Uterus (tissue), 4 donors: Measurements from ENCODE around the gene OR10G3. TPM values are rescaled to one million over a fixed set of nuclear protein-coding genes. Genes with fewer than 3 reads are reported as not detected.
A peak's percentile ranks its signal among the peaks of the same experiment; 100 is the strongest.

Experiments used
- DNase-seq, 2 donors: peaks; one replicate each; pipeline ENCODE4 v3.0.0-alpha.2; 2019 to 2020
- H3K27ac ChIP-seq, 2 donors: fragments of 200-600 bp; sonication (generic); 1 replicate in 1 of 2; 2 replicates in 1 of 2; pipeline ENCODE4 v1.5.1; 2016 to 2018
- H3K27me3 ChIP-seq, 2 donors: fragments of 200-600 bp; sonication (generic); one replicate each; pipeline ENCODE4 v1.5.1; 2018 to 2019; ENCODE audit warnings: control low read depth in 1 of 2
- H3K36me3 ChIP-seq, 2 donors: fragments of 200-600 bp; sonication (generic); one replicate each; pipeline ENCODE4 v1.5.1; 2019; ENCODE audit warnings: control low read depth in 1 of 2
- H3K4me1 ChIP-seq, 2 donors: fragments of 200-600 bp; sonication (generic); one replicate each; pipeline ENCODE4 v1.5.1; 2018 to 2019; ENCODE audit warnings: control low read depth in 1 of 2
- H3K4me3 ChIP-seq, 2 donors: fragments of 200-600 bp; sonication (generic); 1 replicate in 1 of 2; 2 replicates in 1 of 2; pipeline ENCODE4 v1.5.1; 2018 to 2019; ENCODE audit warnings: mild to moderate bottlenecking in 1 of 2
- H3K9me3 ChIP-seq, 2 donors: fragments of 200-600 bp; sonication (generic); one replicate each; pipeline ENCODE4 v1.5.1; 2019; ENCODE audit warnings: control low read depth in 1 of 2
- CTCF ChIP-seq, 4 experiments: fragments of 200-600 bp in 2 of 4; fragments of 450-650 bp in 2 of 4; sonication (generic) in 2 of 4; IDR thresholded peaks; one replicate each; pipeline ENCODE4 v1.5.1; 2016 to 2019; ENCODE audit warnings: antibody characterized with exemption in 4 of 4, mild to moderate bottlenecking in 2 of 4, moderate library complexity in 1 of 4
- POLR2A ChIP-seq, 2 donors: fragments of 450-650 bp; IDR thresholded peaks; one replicate each; pipeline ENCODE4 v1.6.1; 2016; ENCODE audit warnings: antibody characterized with exemption in 2 of 2, mild to moderate bottlenecking in 1 of 2, moderate library complexity in 1 of 2
- intact Hi-C: fragments of 100-400 bp; cut with DNase I; formaldehyde crosslinking; loops from one replicate; pipeline ENCODE4 v1.15.1; 2023; ENCODE audit warnings: low total_unique reads
- total RNA-seq, 4 donors: library from RNA; depleted of rRNA in 3 of 4; stranded (reverse); fragments of >200 nt in 3 of 4; gene quantifications; one replicate each; pipeline versions ENCODE4 v1.1.0 to v1.2.4, GENCODE V29; 2014 to 2023
- donor health status: DM: yes; HTN: yes; CAD: no.

OR10G3 gene
- total RNA-seq, 4 donors from 2014 or later, result not detected

GRCh38 chr14:21589317-21589716 is 9.4 kb upstream of the OR10G3 start:
- Histone ChIP-seq H3K4me3 (no peak overlapping the region), H3K4me1 (no peaks in the 10 kb centered on the region), H3K27me3 (no peaks in the 10 kb centered on the region), H3K27ac (no peak overlapping the region), H3K9me3 (peaks cover 0 to 2% of the 10 kb centered on the region in 2 donors), H3K36me3 (no peaks in the 10 kb centered on the region)
- intact Hi-C loops, result no loop called here
- no peak for DNase-seq
- TF ChIP-seq CTCF (IDR thresholded peaks at IDR 0.05) (no peak), POLR2A (IDR thresholded peaks at IDR 0.05) (no peak)

DNA sequence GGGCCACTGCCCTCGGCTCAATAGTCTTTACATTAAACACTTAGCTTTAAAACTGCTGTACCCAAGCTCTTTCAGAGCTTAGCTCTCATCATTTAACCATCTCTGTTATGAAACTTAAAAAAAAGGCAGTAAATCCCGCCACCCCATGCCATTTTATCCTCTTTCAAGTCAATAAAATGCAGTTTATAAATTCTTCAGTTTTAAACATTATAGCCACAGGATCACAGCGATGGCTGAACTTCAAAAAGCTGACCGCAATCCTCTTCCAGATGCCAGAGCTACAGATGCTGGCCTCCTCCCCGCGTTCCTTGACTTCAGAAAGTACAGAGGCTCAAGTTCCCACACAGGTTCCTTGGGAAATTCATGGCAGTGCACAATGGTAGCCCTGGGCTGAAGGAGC is 4.2 kb downstream of the OR10G3 start:
- TF ChIP-seq POLR2A (IDR thresholded peaks at IDR 0.05) (no peak), CTCF (IDR thresholded peaks at IDR 0.05) (no peak)
- DNase-seq, result no peak
- no peaks in the 10 kb centered on the region for H3K27me3 ChIP-seq
- H3K9me3 ChIP-seq, result no peaks in the 10 kb centered on the region
- intact Hi-C loops, result no loop called here
- no peak overlapping the region for H3K4me3 ChIP-seq
- no peak overlapping the region for H3K27ac ChIP-seq
- no peaks in the 10 kb centered on the region for H3K36me3 ChIP-seq
- H3K4me1 ChIP-seq, result no peaks in the 10 kb centered on the region

DNA sequence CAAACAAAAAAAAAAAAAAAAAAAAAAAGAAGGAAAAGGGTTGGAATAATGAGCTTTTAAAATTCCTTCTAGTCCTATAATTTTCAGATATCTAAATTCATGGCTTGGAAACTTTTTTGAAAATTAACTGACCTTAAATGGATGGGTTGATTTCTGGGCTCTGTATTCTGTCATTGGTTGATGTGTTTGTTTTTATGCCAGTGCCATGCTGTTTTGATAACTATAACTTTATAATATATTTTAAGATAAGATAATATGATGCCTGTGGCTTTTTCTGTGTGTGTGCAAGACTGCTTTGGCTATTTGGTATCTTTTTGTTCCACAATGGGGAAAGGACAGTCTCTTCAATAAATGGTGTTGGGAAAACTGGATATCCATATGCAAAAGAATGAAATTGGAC is 7.3 kb downstream of the OR10G3 start:
- H3K36me3 ChIP-seq, result no peaks in the 10 kb centered on the region
- H3K4me1 ChIP-seq, result no peaks in the 10 kb centered on the region
- H3K4me3 ChIP-seq, result no peak overlapping the region
- TF ChIP-seq POLR2A (IDR thresholded peaks at IDR 0.05), result no peak
- TF ChIP-seq CTCF (IDR thresholded peaks at IDR 0.05), result no peak
- H3K27ac ChIP-seq, result no peak overlapping the region
- no peaks in the 10 kb centered on the region for H3K9me3 ChIP-seq
- H3K27me3 ChIP-seq, result no peaks in the 10 kb centered on the region
- intact Hi-C loops, result no loop called here
- DNase-seq, result no peak

DNA sequence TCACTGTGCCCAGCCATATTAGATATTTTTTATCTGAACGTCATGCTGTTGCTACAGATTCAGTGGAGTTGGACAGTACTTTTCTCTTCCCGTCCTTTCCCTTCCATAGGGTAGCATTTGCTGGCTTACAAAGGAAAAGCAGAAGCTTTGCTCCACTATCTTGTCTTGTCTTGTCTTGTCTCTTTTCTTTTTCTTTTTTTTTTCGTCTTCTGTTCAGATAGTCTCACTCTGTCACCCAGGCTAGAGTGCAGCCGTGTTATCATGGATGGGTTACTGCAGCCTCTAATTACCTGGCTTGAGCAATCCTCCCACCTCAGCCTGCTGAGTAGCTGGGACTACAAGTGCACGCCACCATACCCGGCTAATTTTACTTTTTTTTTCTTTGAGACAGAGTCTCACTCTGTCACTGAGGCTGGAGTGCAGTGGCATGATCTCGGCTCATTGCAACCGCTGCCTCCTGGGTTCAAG is 21.1 kb downstream of the OR10G3 start:
- DNase-seq, result no peak
- H3K9me3 ChIP-seq, result no peaks in the 10 kb centered on the region
- H3K27ac ChIP-seq, result no peak overlapping the region
- H3K4me1 ChIP-seq, result no peaks in the 10 kb centered on the region
- H3K36me3 ChIP-seq, result no peaks in the 10 kb centered on the region
- no peak overlapping the region for H3K4me3 ChIP-seq
- TF ChIP-seq POLR2A (IDR thresholded peaks at IDR 0.05) (no peak), CTCF (IDR thresholded peaks at IDR 0.05) (no peak)
- no peaks in the 10 kb centered on the region for H3K27me3 ChIP-seq
- intact Hi-C loops, result no loop called here

DNA sequence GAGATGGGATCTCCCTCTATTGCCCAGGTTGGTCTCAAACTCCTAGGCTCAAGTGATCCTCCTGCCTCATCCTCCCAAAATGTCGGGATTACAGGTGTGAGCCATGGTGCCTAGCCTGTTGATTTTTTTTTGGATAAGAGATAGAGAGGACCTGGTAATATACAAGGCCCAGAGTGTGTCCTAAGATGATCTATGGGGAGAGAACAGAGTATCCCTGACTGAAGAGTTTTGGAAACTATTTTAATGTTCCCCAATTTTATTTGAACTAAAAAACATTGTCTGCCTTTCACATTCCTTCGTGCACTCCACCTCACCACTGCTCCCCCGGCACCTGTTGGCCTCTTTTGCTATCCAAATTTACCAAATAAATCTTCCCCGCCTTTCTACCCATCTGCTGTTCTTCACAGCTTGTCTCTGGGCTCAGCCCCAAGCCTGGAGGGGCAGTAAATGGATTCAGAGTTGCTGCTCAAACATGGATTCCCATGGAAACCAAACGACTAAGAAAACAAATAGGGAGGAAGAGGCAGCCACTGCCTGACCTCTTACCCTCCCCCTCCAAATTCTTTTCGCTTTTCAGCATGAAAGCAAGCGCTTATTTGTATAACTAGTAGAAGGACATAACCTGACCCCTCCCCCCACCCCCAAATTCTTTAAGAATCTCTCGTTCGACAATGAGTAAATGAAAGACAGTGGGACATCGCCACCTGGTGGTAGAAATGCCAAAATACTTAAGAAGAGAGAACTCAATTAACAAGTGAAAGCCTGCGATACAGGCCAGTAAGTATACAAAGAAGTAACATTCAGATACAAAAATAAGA is 22.6 kb downstream of the OR10G3 start:
- Histone ChIP-seq H3K9me3 (no peaks in the 10 kb centered on the region), H3K27me3 (no peaks in the 10 kb centered on the region), H3K4me3 (peak overlapping the region; percentile 26 to 30), H3K36me3 (no peaks in the 10 kb centered on the region), H3K4me1 (no peaks in the 10 kb centered on the region), H3K27ac (peak overlapping the region; percentile 63 to 78)
- DNase-seq, result peak; percentile 74 to 92
- intact Hi-C loops, result no loop called here
- TF ChIP-seq POLR2A (IDR thresholded peaks at IDR 0.05) (no peak), CTCF (IDR thresholded peaks at IDR 0.05) (peak; percentile 68 to 84 (median 72))
